Natural killer cell (primary cell): Measurements from ENCODE around the gene AP2A2. TPM values are rescaled to one million over a fixed set of nuclear protein-coding genes. Genes with fewer than 3 reads are reported as not detected.

Source experiments
- ATAC-seq, 3 donors: fragments of 150-1000 bp in 2 of 3; fragments of 200-7000 bp in 1 of 3; cut with Tn5 transposase; 1 replicate in 1 of 3; 2 replicates in 2 of 3; pipeline ENCODE4 v1.10.0; 2021; ENCODE audit warnings: mild to moderate bottlenecking in 2 of 3, moderate library complexity in 2 of 3
- DNase-seq, 2 donors: peaks; one replicate each; pipeline versions ENCODE4 v3.0.0 to v3.0.0-alpha.2; 2013 to 2021; ENCODE audit warnings: mixed read lengths in 1 of 2
- H3K27ac ChIP-seq: one replicate; pipeline ENCODE4 v1.5.1; 2013; ENCODE audit warnings: mild to moderate bottlenecking, low read length
- H3K27me3 ChIP-seq: one replicate; pipeline ENCODE4 v1.6.1; 2013; ENCODE audit warnings: low read length; ENCODE audit not compliant: control insufficient read depth, insufficient read depth
- H3K36me3 ChIP-seq: one replicate; pipeline ENCODE4 v1.6.1; 2013; ENCODE audit warnings: low read length; ENCODE audit not compliant: control insufficient read depth, insufficient read depth
- H3K4me1 ChIP-seq: one replicate; pipeline ENCODE4 v1.6.1; 2013; ENCODE audit warnings: low read length; ENCODE audit not compliant: control insufficient read depth, insufficient read depth
- H3K4me3 ChIP-seq: one replicate; pipeline ENCODE4 v1.5.1; 2013; ENCODE audit warnings: low read length
- H3K9me3 ChIP-seq: one replicate; pipeline ENCODE4 v1.6.1; 2013; ENCODE audit warnings: low read length; ENCODE audit not compliant: control insufficient read depth, insufficient read depth
- H3K27ac Mint-ChIP-seq, 2 donors: one replicate each; pipeline ENCODE4 v1.8.0; 2022; ENCODE audit warnings: mild to moderate bottlenecking in 2 of 2, mixed read lengths in 2 of 2, moderate library complexity in 1 of 2
- H3K27me3 Mint-ChIP-seq, 2 donors: one replicate each; pipeline ENCODE4 v1.8.0; 2022; ENCODE audit warnings: low read depth in 2 of 2, mixed read lengths in 2 of 2
- H3K36me3 Mint-ChIP-seq: one replicate; pipeline ENCODE4 v1.8.0; 2022; ENCODE audit warnings: mixed read lengths
- H3K4me1 Mint-ChIP-seq, 2 donors: one replicate each; pipeline ENCODE4 v1.8.0; 2022; ENCODE audit warnings: mixed read lengths in 2 of 2
- H3K4me3 Mint-ChIP-seq: one replicate; pipeline ENCODE4 v1.8.0; 2022; ENCODE audit warnings: mild to moderate bottlenecking, moderate library complexity, mixed read lengths
- H3K9me3 Mint-ChIP-seq, 2 donors: one replicate each; pipeline ENCODE4 v1.8.0; 2022; ENCODE audit warnings: mixed read lengths in 2 of 2
- CTCF ChIP-seq: fragments of 200-600 bp; IDR thresholded peaks from one replicate; pipeline ENCODE4 v1.8.0; 2022; ENCODE audit warnings: antibody characterized with exemption
- WGBS: methylation state at CpG from one replicate; pipeline ENCODE4 v1.1.7; 2013; ENCODE audit warnings: missing lambda C conversion rate; ENCODE audit not compliant: insufficient coverage; 5-methylcytosine and 5-hydroxymethylcytosine counted together
- intact Hi-C: fragments of 100-400 bp; cut with micrococcal nuclease; formaldehyde crosslinking; loops from one replicate; pipeline ENCODE4 v1.14.2; 2022
- total RNA-seq, 4 donors: library from RNA; stranded (reverse); fragments of 120-200 nt in 1 of 4; gene quantifications; one replicate each; pipeline versions ENCODE4 v1.2.3 to v1.2.4, GENCODE V29; 2013 to 2022

Gene AP2A2
- total RNA-seq, 3 donors from 2014 or later (not counting 1 experiment from before 2014, with no cell fraction given), result 57.2 to 120 (median 82.9) TPM

- Mint-ChIP-seq H3K36me3 (no peaks in the 10 kb centered on the region), H3K4me1 (peaks cover 51 to 53% of the 10 kb centered on the region in 2 donors), H3K4me3 (peak overlapping the region; percentile 81), H3K27me3 (no peaks in the 10 kb centered on the region), H3K9me3 (no peaks in the 10 kb centered on the region), H3K27ac (peak overlapping the region; percentile 29 to 90)
- H3K27ac ChIP-seq, result peak overlapping the region; percentile 58
- no peaks in the 10 kb centered on the region for H3K27me3 ChIP-seq
- intact Hi-C loops, result no loop called here
- no peak for DNase-seq
- no peak overlapping the region for H3K4me3 ChIP-seq
- no peak for TF ChIP-seq CTCF
- 67% methylated on average over 29 of the region's 31 CpGs for whole genome bisulfite sequencing
- peaks cover 15% of the 10 kb centered on the region for H3K36me3 ChIP-seq
- peak in 1 of 3 donors; percentile 28 for ATAC-seq
- H3K9me3 ChIP-seq, result no peaks in the 10 kb centered on the region
- peaks cover 26% of the 10 kb centered on the region for H3K4me1 ChIP-seq
Measured at GRCh38 chr11:967995-968751, 42.5 kb downstream of the AP2A2 start.

- intact Hi-C loops, result no loop called here
- DNase-seq, result no peak
- no peaks in the 10 kb centered on the region for H3K9me3 Mint-ChIP-seq
- WGBS, result 50% methylated on average over 14 of the region's 14 CpGs
- peak overlapping the region; percentile 81 for H3K4me3 Mint-ChIP-seq
- Histone ChIP-seq H3K27me3 (no peaks in the 10 kb centered on the region), H3K36me3 (peaks cover 20% of the 10 kb centered on the region), H3K9me3 (no peaks in the 10 kb centered on the region), H3K4me3 (no peak overlapping the region), H3K4me1 (peaks cover 26% of the 10 kb centered on the region), H3K27ac (peak overlapping the region; percentile 58)
- H3K27ac Mint-ChIP-seq, result peak overlapping the region; percentile 29 to 90
- peaks cover 52 to 54% of the 10 kb centered on the region in 2 donors for H3K4me1 Mint-ChIP-seq
- ATAC-seq, result peak in 2 of 3 donors; percentile 39 to 72
- no peaks in the 10 kb centered on the region for H3K27me3 Mint-ChIP-seq
- TF ChIP-seq CTCF, result no peak
- no peaks in the 10 kb centered on the region for H3K36me3 Mint-ChIP-seq
Measured at GRCh38 chr11:968822-969221, 43.2 kb downstream of the AP2A2 start.

GRCh38 chr11:969651-970205 lies 44.1 kb downstream of the AP2A2 start:
- Histone ChIP-seq H3K36me3 (peaks cover 23% of the 10 kb centered on the region), H3K27me3 (no peaks in the 10 kb centered on the region), H3K9me3 (no peaks in the 10 kb centered on the region), H3K4me3 (no peak overlapping the region), H3K27ac (peak overlapping the region; percentile 36), H3K4me1 (peaks cover 26% of the 10 kb centered on the region)
- WGBS, result 60% methylated on average over 9 of the region's 9 CpGs
- H3K9me3 Mint-ChIP-seq, result no peaks in the 10 kb centered on the region
- DNase-seq (no peak), ATAC-seq (no peak)
- no peak for TF ChIP-seq CTCF
- H3K27ac Mint-ChIP-seq, result peak overlapping the region; percentile 56 to 90
- H3K36me3 Mint-ChIP-seq, result no peaks in the 10 kb centered on the region
- no peaks in the 10 kb centered on the region for H3K27me3 Mint-ChIP-seq
- peak overlapping the region; percentile 82 for H3K4me3 Mint-ChIP-seq
- intact Hi-C loops, result no loop called here
- H3K4me1 Mint-ChIP-seq, result peaks cover 43 to 54% of the 10 kb centered on the region in 2 donors
